GM12892 (cell line): ENCODE data around the gene GTF2H2.
"Not testable (repeated sequence)": the region's sequence is repeated elsewhere in the genome, so short reads cannot be mapped to it uniquely, and the experiment has no call there.

Experiments used
- POLR2A ChIP-seq: IDR thresholded peaks from 2 replicates; pipeline ENCODE4 v1.6.1; 2011; ENCODE audit warnings: low read depth, low read length, control low read depth
- POLR2AphosphoS5 ChIP-seq: IDR thresholded peaks from 2 replicates; pipeline ENCODE4 v1.6.1; 2011; ENCODE audit warnings: low read depth, low read length, control low read depth
- TAF1 ChIP-seq: IDR thresholded peaks from 2 replicates; pipeline ENCODE4 v1.6.1; 2011; ENCODE audit warnings: low read depth, mild to moderate bottlenecking, control low read depth, low read length, borderline replicate concordance

- not testable (repeated sequence) for TF ChIP-seq POLR2AphosphoS5, POLR2A, TAF1
Observed at GRCh38 chr5:71067262-71067928, at the start of gene GTF2H2.
